Smooth muscle cell of the brain vasculature (primary cell): ENCODE data around the gene WBP1.
"Not testable (repeated sequence)": the region's sequence is repeated elsewhere in the genome, so short reads cannot be mapped to it uniquely, and the experiment has no call there.

Experiments used
- DNase-seq: peaks from one replicate; pipeline ENCODE4 v3.0.0-alpha.2; 2012; ENCODE audit warnings: low read depth, low spot score

Gene WBP1

DNA sequence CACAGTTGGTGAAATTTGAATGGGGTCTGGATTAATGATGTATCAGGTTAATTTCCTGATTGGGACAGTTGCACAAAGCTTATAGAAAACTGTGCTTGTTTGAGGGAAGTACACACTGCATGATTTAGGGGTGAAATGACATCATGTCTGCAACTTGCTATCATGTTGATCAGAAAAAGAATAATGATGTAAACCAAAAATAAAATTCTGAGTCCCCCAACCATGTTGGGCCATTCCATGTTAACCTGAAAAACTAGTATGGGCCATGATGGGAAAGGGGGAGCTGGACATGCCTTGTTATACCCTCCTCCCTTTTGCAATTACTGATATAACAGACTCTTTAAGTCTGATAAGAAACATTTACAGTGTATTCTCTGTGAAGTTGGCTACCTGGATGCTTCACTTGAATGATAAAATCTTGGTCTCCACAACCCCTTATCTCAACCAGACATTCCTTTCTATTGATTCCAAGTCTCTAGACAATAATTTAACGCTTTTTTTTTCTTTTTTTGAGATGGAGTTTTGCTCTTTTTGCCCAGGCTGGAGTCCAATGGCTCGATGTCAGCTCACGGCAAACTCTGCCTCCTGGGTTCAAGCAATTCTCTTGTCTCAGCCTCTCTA lies 7.6 kb upstream of the WBP1 start:
- DNase-seq = no peak

DNA sequence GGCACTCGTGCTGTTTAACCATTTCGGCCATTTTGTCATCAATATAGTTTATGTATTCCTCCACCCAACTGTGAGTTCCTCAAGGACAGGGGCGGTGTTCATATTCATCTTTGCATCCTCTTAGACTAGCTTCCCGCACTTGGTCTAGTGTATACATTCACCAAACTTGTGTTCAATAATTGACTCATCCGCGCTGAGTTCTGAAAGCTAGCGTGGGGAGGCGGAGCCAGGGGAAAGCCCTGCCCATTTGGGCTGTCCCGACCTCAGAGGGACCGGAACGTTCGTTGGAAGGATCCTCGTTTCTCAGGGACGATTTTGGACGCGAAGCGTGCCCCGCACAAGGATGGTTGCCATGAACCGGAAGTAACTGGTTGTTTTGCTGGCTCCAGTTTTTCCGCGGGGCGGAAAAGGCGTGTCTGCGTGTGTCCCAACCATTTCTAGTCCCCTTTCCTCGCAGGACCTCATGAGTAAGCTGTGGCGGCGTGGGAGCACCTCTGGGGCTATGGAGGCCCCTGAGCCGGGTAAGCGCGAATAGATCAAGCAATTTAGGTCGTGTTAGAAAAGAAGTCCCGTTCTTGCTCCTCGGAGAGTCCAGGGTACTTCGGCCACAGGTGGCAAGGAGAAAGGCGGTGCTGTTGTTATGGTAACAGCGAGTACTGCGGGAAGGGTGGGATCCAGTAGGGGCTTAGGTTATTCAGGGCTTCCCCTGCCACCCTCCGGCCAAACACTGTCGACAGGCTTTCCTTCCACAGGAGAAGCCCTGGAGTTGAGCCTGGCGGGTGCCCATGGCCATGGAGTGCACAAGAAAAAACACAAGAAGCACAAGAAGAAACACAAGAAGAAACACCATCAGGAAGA lies 3.4 kb upstream of the WBP1 start, which contains the start of gene INO80B:
INO80B (plus strand) TSS at position 434 of the 858 bp plus-strand sequence; CDS start at position 464, 30 bp downstream.
- peak; percentile 97 for DNase-seq

DNA sequence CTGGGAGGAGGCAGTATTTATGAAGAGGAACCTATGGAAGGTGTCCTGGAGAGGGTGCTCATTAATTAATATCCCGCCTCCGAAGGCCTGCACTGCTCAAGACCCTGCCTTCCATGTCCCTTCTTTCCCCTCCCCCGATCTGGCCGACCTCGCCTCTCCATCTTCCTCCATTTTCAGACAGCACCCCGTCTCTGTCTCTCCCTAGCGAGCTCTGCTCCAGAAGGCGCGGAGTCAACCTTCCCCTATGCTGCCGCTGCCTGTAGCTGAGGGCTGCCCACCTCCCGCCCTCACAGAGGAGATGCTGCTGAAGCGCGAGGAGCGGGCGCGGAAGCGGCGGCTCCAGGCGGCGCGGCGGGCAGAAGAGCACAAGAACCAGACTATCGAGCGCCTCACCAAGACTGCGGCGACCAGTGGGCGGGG lies 1.1 kb upstream of the WBP1 start:
- DNase-seq = no peak

DNA sequence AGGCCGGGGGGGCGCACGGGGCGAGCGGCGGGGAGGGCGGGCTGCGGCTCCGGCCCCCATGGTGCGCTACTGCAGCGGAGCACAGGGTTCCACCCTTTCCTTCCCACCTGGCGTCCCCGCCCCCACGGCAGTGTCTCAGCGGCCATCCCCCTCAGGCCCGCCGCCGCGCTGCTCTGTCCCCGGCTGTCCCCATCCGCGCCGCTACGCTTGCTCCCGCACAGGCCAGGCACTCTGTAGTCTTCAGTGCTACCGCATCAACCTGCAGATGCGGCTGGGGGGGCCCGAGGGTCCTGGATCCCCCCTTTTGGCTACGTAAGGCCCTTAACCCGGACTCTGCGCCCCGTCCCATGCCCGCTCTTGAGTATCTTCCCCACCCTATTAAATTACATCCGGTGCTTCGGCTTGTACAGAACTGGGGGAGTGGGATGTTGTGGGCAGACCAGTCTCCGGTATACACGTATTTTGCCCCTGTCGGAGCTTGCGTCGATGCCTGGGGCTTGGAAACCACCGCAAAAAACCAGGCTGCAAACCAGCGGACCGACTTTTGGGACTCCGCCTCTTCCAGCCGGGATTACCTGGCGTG lies 598 bp upstream of the WBP1 start:
- no peak for DNase-seq

DNA sequence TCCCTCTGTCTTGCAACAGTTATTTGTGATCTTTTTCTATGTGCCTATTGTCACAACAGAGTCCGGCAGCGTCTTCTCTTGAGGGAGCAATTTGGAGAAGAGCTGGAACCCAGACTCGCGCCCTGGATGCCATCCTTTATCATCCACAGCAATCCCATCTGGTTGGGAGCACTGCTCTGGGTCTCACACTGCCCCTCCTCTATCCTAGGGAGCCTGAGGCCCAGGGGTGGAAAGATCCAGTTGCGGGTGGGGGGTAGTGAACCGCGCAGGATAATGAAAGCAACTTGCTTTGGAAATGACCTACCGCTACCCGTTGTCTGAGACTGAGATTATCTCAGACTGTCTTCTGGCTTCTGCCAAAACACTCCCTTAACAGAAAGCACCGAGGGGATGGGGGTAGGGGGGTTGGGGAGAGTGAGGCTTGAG lies 713 bp downstream of the WBP1 start:
- no peak for DNase-seq

DNA sequence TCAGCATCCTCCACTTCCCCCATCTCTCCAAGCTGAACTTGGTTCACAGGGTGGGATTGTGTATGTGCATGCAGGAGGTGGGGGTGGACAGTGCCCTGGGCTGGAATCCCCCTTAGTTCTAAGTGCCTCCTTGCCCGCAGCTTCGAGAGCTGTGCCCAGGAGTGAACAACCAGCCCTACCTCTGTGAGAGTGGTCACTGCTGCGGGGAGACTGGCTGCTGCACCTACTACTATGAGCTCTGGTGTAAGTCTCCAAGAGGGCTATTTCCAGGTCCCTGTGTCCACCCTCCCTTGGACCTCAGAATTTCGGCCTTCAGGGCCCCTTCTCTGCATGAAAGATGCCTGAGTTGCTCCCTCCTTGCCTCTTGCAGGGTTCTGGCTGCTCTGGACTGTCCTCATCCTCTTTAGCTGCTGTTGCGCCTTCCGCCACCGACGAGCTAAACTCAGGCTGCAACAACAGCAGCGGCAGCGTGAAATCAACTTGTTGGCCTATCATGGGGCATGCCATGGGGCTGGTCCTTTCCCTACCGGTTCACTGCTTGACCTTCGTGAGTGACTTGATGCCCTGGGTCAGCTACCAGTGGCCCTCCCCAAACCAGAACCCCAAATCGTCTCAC lies 1.4 kb downstream of the WBP1 start:
- DNase-seq = not testable (repeated sequence)

DNA sequence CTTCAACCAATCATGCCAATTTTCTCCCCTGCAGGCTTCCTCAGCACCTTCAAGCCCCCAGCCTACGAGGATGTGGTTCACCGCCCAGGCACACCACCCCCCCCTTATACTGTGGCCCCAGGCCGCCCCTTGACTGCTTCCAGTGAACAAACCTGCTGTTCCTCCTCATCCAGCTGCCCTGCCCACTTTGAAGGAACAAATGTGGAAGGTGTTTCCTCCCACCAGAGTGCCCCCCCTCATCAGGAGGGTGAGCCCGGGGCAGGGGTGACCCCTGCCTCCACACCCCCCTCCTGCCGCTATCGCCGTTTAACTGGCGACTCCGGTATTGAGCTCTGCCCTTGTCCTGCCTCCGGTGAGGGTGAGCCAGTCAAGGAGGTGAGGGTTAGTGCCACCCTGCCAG lies 1.9 kb downstream of the WBP1 start:
- DNase-seq = not testable (repeated sequence)

DNA sequence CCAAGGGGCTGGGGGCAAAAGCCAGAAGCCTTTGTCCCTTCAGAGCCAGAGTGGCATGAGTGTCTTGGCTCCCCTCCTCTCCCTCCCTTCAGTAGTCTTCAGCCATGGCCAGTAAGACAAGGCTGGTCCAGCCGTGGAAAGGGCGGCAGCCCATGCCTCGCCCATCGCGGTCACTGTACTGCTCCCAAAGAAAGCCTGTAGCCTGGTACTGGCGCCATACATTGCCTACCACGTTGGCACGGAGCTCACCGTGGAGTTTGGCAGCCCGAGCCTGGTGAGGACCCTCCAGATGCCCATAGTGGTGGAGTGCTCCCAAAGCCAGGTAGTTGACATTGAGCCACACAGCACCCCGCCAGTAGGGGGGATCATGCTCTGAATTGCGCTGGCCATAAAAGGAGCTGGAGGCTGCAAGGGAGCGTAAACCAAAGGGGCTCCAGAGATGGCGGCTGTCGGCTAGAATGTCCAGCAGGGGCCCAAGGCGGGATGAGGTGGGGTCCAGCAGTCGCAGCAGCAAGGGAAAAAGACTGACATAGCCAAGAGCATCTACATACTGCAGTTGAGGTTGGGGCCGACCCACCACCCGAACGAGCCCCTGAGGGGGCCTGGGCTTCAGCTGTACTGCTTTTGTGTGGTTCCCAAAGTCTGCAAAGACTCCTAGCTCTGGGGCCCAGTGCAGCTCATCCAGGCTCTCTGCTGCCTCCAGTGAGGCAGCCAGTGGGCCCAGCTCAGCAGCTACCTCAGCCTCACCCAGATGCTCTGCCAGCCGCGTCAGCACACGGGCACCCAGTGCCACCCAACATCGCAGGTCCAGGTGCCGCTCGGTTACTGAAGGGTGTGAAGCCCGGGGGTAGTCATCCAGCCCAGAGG lies 3.2 kb downstream of the WBP1 start:
- DNase-seq = no peak

DNA sequence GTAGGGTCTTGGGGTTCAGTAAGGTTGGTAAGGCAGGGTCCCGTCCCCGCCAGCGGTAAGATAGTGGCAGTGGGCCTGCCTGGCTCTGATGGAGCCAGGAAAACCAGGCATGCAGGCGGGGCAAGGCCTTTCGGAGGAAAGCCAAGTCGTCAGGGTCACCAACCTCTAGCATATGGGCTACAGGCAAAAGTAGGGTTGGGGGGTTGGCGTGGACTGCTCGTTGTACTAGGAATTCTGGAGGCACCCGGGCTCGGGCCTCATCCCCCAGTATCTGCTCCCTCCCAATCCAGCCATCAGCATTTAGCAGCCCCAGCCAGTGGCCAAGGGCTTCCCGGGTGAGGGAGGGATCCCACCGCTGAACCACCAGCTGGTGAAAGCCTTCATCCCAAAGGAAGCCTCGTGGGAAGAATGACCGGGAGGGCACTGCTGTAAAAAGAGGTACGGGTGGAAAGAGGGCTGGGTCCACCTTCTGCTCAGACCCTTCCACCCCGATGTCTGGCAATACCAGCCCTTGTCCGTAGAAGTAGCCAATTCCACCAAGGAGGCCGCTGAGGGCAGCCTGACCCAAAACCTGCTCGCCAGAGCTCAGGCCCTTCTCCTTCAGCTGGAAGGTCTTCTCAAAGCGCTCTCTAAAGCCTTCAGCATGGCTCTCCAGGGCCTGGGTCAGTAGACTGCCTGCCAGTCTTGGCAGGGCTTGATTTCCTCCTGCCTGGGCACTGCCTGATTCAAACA lies 4.0 kb downstream of the WBP1 start:
- DNase-seq = no peak

DNA sequence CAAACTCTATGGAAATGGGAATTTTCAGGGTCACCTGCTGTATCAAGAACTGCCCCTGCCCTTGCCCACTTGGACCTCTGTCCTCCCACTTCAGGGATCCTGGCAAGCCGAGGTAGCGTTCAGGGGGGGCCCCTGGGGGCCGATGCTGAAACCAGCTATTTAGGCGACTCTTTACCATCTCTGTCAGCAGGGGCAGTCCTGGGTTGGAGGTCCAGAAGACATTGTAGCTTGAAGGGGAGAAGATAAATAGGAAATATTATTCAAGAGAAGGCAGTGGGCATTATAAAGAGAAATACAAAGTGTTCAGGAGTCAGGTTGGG lies 4.5 kb downstream of the WBP1 start:
- no peak for DNase-seq

DNA sequence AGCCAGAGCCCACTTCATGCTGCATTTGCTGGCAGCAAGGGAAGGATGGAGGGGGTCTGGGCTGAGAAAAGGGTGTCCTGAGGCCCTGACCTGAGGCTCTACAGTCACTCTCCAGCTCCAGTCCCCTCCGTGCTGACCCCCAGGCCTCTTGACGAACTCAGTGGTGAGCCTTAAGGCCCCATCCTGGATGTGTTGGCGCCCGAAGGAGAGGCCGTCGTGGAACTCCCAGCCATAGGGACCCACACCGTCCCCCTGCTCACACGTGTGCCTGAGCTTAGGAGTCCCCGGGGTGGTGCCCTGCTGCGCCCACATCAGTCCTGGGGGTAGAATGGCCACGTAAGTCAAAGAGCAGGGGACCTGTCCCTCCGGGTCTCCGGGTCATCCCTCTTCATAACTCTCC lies 6.2 kb downstream of the WBP1 start:
- no peak for DNase-seq

DNA sequence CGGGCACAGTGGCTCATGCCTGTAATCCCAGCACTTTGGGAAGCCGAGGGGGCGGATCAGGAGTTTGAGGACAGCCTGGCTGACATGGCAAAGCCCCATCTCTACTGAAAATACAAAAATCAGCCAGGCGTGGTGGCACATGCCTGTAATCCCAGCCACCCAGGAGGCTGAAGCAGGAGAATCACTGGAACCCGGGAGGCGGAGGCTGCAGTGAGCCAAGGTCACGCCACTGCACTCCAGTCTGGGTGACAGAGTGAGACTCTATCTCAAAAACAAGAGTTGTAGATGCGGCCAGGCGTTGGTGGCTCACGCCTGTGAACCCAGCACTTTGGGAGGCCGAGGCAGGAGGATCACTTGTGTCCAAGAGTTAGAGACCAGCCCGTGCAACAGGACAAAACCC lies 12.5 kb downstream of the WBP1 start:
- DNase-seq = not testable (repeated sequence)

DNA sequence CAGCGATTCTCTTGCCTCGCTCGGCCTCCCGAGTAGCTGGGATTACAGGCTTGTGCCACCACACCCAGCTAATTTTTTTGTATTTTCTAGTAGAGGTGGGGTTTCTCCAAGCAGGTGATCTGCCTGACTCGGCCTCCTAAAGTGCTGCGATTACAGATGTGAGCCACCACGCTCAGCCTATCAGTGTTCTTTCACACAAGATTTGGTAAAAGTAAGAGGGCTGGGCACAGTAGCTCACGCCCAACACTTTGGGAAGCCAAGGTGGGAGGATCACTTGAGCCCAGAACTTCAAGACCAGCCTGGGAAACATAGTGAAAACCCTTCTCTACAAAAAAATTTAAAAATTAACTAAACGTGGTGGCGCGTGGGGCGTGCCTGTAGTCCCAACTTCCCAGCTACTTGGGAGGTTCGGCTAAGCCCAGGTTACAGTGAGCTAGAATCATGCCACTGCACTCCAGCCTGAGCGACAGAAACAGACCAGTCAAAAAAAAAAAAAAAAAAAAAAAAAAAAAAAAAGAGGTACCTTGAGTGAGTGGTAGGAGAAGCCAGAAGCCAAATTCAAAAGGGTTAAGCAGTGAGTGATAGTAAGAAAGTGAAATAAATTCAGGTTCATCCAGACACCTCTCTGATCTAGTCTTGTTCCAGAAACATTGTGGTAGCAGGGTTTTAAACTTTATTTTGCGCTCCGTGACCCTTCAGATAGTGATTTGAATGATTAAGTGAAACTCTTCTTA lies 13.3 kb downstream of the WBP1 start:
- no peak for DNase-seq

DNA sequence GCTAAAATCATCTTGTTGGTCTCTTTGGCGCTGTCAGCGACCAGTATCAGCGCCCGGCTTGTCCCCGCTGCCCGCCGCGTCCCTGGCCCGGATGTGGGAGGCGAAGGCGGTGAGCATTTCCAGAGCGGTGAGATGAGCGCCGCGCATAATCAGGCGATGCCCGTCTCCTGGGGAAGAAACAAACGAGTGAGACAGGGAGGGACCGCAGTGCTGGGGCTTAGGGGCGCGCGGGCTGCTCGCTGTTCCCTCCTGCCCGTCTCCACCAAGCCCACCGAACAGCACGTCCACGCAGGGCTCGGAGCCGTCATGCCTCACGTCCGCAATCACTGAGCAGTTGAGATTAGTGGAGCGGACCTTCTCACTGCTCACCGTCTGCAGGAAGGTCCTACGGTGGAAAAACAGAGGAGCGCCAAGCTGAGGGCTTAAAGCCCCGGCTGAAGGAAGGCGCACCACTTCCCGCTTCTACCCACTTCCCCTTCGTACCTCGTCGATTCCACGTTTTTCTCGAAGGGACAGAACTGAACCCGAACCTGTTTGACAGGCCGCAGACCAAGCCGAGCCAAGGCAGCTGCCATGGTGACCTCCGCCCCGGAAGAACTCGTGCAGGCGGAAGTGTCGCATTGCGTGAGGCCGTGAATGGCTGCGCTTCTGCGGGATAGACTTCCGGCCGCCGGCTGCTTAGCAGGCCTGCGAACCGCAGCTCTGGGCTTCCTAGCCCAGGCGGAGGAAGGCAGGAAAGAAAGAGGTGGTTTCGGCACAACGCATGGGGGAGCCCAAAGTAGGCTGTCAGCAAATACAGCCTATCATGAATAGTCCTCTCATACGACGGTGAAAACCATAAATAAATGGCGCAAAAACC lies 14.1 kb downstream of the WBP1 start, which contains the start of gene MRPL53:
MRPL53 (minus strand) TSS at position 595 of the 859 bp plus-strand sequence; CDS start at position 575, 20 bp downstream.
- peak; percentile 82 for DNase-seq

DNA sequence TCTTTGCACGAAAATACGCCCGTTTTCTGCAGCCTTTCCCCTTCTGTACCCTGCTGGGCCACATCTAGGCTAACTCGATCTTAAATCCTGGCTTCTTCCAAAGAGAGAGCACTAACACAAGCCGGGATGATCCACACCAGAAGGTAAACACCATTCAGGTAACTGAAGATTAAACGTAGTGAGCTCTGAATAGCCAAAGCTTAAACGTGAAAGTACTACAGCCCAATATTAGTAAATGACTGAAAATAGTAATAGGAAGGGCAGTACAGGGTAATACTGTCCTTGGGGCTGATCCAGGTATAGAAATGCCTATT lies 14.7 kb downstream of the WBP1 start:
- DNase-seq = no peak

DNA sequence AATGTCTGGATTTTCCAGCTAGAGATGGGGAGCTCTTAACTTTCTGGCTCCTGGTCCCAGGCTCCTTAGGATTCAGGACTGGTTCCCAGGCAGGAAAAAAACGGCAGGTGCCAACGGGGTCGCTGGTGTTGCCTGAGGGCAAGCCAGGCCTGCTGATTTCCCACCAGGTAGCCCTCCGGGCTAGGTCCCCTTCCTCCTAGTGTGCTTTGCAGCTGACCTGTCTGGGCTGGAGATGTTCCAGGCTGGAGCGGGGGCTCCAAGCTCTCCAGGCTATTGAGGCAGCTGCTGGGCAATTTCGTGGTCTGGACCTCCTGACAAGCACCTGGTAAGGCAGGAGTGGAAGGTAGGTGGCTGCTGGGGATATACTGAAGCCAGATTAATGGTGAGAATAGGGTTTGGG lies 16.2 kb downstream of the WBP1 start:
- DNase-seq = no peak

DNA sequence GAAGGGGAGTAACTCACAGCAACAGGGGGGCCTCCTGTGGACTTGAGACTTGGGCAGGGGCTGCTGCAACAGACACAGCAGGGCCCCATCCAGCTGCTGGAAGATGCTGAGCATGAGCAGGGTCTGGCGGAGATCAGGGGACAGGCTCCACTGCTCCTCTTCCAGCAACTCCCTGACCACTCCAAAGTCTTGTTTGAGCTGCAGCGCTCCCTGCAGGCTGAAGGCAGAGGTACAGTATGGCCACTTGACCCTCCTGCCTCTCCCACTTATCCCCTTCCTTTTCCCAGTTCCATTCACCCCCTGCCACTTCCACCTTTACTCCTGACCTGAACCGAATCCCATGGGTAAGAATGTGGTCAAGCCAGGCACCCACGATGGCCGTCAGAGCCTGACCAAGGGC lies 16.7 kb downstream of the WBP1 start:
- DNase-seq = no peak

DNA sequence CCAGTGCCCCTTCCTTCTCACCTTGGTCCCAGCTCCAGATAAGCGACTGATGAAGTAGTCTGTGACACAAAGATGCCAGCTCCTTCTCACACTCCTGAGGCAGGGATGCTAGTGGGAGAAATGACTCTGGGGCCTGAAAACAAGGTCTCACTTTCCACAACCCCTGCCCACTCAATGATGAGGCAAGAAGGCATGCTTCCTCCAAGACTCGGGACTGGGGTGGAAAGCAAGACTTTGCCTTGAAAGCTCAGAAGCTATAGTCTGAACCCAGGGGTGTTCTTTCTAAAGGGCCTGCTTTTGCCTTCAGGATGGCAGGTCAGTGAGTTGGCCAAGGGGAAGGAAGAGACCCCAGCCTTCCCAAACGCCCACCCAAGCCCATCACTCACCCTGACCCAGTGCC lies 23.2 kb downstream of the WBP1 start:
- DNase-seq = no peak
